Glomerular endothelial cell (primary cell): ENCODE measurements around the gene ABCB10. TPM values are rescaled to one million over a fixed set of nuclear protein-coding genes. Genes with fewer than 3 reads are reported as not detected.
"Not testable (repeated sequence)": the region's sequence is repeated elsewhere in the genome, so short reads cannot be mapped to it uniquely, and the experiment has no call there.

Source experiments
- DNase-seq: peaks from one replicate; pipeline ENCODE4 v3.0.0-alpha.2; 2011; ENCODE audit warnings: low read depth, low spot score; ENCODE audit errors: extremely low read depth
- total RNA-seq: library from RNA; depleted of rRNA; stranded (reverse); fragments of >200 nt; gene quantifications from 2 replicates; pipeline ENCODE4 v1.2.3, GENCODE V29; 2015

ABCB10 gene
- total RNA-seq, 1 donor from 2014 or later = 24.4 TPM

DNA sequence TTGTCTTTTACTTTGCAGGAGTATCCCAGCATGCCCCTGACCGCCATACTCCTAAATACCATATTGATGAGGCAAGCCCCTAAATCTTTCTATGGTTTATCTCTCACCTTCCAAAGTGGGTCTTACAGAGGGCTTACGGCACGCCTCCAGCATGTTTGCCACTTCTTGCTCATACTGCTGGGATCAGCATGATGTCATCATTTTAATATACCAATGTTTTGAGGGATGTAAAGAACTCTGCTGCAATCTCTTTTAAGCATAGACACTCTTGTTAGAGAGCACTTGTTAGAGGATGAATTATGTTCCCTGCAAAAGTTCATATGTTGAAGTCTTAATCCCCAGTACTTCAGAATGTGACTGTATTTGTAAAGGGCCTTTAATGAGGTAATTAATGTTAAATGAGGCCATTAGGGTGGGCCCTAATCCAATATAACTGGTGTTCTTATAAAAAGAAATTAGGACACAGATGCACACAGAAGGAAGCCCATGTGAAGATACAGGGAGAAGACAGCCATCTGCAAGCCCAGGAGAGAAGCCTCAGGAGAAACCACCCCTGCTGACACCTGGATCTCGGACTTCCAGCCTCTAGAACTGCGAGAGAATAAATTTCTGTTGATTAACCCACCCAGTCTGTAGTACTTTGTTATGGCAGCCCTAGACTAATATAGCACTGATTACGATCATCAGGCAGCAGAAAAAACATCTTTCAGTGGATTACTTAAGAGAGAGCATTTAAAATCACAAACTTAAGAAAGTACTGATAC lies 16.4 kb upstream of the ABCB10 start:
- DNase-seq = no peak

DNA sequence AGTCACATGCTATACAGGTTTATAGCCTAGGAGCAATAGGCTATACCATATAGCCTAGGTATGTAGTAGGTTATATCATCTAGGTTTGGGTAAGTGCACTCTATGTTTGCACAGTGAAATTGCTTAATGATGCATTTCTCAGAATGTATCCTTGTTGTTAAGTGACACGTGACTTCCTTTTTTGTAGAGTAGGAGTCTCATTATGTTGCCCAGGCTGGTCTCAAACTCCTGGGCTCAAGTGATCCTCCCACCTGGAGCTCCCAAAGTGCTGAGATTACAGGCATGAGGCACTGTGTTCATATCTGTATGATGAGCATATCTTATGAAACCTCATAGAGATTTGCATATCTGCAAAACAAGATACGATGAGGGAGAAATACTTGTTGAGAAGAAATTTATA lies 13.8 kb upstream of the ABCB10 start:
- DNase-seq = no peak

DNA sequence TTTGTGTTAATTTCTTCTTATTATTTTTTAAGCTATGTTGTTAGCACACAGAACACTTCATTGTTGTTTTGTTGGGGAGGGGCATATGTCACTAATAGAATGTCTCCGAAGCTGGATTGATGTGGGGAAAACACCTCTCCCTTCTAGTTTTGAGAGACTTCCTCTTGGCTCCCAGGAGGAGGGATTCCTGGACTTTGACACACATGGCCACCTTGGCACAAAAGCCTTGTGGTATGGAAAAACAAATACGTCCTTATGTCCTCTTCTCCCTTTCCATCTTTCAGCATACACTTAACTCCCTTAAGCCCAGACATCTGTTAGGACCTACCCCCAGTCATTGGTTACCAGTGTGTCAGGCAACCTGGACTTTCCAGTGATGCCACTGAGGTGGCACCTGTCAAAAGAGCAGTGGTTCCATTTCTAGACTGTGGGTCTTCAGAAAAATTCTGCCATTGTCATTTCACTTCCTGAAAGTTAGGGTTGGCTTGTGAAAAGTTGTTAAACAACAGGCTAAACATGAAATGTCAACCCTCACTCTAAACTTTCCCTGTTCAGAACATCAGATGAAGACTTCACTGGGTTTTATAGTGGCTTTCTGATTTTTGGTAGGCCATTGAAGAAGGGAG lies 12.5 kb upstream of the ABCB10 start:
- no peak for DNase-seq

DNA sequence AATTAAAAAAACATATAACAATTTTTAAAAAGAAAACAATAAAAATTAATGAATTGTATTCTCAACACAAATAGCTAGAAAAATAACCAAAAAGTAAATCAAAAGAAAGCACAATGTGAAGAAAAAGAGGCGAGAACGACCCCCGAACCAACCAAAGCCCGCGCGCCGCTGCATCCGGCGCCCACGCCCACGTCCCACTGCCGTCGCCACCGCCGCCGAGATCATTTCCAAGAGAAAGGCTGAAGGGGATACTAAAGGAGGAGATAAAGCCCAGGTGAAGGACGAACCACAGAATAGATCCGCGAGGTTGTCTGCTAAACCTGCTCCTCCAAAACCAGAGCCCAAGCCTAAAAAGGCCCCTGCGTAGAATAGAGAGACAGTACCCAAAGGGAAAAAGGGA lies 11.8 kb upstream of the ABCB10 start:
- DNase-seq = no peak

DNA sequence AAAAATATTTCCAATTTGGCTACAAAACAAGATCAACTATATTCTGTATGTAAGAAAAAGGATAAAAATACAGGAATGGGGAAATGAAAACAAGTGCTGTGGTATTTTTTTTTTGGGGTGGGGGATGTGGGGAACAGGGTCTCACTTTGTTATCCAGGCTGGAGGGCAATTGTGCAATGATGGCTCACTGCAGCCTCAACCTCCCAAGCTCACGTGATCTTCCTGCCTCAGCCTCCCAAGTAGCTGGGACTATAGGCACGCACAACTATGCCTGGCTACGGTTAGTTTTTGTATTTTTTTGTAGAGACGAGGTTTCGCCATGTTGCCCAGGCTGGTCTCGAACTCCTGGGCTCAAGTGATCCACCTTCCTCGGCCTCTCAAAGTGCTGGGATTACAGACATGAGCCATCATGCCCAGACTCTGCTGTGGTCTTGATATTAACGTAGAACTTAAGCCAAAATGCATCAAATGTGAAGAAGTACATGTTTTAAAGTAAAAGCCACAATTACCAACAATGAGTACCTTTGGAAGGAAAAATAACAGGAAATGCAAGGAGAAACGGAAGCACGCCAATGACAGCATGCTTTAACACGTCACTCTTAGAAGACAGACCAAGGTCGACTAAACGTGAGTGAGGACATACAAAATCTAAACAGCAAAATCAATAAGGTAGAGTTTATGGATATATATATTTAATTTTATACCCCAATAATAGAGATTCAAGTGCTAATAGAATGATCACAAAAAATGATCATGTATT lies 8.8 kb upstream of the ABCB10 start:
- peak; percentile 34 for DNase-seq

DNA sequence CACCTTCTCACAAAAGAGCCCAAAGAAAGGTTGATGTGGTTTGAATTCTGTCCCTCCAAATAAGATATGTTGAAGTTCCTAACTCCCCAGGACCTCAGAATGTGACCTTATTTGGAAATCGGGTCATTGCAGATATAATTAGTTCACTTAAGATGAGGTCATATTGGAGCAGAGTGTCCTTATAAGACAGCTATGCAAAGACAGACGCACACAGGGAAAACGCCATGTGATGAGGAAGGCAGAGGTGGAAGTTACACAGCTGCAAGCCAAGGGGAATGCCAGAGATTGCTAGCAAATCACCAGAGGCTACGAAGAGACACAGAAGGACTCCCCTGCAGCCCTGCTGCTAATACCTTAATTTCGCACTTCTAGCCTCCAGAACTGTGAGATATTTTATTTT lies 5.2 kb upstream of the ABCB10 start:
- DNase-seq = no peak

DNA sequence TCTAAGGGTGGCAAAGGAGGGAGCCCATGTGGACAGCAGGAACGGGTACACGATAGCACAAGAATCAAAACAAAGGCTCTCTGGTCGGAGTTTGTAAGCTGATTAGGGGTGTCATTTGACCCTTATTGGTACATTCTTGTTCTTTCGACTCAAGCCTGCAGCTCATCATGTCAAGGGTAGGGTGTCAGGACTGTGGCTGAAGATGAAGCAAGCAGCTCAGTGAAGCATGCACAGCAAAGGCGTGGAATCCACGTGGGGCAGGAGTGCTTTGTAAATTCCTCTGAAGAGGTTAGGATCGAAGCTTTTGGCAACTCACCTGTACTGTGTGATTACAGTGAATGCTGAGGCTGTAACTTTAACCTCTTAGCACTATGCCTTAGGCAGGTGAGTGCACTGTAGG lies 4.7 kb upstream of the ABCB10 start:
- no peak for DNase-seq

DNA sequence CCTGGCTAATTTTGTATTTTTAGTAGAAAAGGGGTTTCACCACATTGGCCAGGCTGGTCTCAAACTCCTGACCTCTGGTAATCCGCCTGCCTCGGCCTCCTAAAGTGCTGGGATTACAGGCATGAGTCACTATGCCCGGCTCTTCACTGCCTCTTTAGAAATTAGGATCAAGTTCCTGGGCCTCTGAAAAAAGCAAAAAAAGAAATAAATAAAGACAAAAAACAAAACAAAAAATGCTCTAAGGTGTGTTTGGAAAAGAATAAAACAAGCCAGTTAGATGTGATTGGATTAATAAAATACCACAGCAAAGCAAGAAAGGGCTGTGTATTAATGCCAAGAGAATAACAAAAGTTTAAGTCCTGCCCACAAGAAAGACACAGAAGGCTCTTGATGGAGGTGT lies 4.2 kb upstream of the ABCB10 start:
- DNase-seq = no peak

DNA sequence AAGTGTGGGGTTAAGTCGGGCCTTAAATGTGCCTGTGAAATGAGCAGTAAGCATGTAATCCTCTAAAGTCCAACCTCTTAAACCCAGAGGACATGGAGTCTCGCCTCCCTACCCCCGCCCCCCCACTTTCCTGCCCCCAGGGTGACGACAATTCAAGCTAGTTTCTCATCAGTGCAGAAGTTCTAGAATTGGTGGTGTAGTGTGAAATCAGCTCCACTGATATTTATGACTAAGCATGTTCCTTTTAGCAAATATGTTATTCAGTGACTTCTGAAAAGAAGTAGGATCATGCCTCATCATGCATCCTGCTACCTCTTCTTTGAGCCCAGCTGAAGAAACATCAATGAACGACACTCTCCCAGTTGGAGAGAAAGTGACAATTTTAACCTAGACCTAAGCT lies 2.6 kb upstream of the ABCB10 start:
- no peak for DNase-seq

DNA sequence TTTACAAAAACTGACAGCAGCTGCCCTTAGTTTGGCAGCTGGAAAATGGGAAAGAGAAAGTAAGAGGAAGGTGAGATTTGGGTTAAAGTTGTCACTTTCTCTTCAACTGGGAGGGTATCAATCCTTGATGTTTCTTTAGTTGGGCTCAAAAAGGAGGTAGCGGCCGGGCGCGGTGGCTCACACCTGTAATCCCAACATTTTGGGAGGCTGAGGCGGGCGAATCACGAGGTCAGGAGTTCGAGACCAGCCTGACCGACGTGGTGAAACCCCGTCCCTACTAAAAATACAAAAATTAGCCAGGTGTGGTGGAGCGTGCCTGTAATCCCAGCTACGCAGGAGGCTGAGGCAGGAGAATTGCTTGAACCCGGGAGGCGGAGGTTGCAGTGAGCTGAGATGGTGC lies 1.6 kb upstream of the ABCB10 start:
- DNase-seq = not testable (repeated sequence)

DNA sequence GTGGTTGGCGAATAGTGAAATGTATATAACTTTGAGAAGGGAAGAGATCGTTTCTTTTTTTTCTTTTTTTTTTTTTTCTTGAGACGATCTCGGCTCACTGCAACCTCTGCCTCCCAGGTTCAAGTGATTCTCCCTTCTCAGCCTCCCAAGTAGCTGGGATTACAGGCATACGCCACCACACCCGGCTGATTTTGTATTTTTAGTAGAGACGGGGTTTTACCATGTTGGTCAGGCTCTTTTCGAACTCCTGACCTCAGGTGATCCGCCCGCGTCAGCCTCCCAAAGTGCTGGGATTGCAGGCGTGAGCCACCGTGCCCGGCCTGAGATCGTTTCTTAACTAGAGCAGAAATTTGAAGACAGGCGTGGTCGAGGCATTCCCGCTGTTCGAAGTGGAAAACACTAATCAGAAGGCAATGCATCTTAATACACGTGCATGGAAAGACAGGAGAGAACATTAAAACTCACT lies 862 bp upstream of the ABCB10 start:
- DNase-seq = not testable (repeated sequence)

DNA sequence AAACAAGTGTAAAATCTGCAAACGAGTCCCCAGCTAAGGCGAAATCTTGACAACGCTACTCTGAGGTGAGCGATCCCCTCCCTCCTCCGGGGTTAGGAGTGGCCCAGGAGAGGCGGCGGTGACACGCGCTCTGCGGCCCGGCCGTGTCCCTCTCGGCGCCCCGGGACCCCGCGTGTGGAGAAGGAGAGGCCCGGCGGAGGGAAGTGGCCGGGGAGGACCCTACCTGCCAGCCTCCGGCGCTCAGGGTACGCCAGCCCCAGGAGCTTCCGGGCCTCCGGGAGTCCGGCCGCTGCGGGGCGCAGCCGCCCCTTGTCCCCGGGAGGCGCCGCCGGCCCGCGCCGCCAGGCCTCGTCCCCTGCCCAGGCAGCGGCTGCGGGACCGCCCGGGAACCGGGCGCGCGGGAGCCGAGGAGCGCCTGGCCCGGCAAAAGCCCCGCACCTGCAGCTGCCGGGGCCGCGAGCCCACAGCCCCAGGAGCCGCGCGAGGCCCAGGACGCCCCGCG lies 543 bp downstream of the ABCB10 start:
- DNase-seq = no peak

DNA sequence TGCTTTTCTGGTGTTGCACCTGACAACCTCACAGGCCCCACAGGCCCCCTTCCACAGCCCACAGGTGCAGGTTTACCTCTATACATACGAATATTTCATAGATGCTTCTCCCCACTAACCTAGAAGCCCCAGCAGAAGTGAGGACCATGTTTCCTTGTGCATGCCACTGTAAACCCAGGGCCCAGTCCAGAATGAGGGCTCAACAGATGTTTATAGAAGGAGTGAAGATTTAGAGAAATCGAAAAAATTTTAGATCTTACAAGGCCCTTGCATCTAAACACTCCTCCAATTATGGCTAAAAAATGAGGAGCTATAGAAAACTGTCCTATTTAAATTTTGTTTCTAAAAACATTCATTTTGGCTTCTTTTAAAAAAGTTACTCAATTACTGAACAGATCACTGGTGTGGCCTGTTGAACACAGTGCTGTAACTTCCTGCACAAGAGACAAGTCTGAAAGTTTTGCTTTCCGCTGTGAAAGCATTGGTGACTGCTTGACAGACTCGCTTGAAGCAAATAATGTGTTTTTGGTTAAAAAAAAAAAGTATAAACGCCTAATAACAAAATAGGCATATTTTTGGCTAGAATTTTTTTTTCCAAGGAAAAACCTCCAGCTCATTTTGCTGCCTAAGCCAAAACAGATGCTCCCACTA lies 1.2 kb downstream of the ABCB10 start:
- DNase-seq = no peak

DNA sequence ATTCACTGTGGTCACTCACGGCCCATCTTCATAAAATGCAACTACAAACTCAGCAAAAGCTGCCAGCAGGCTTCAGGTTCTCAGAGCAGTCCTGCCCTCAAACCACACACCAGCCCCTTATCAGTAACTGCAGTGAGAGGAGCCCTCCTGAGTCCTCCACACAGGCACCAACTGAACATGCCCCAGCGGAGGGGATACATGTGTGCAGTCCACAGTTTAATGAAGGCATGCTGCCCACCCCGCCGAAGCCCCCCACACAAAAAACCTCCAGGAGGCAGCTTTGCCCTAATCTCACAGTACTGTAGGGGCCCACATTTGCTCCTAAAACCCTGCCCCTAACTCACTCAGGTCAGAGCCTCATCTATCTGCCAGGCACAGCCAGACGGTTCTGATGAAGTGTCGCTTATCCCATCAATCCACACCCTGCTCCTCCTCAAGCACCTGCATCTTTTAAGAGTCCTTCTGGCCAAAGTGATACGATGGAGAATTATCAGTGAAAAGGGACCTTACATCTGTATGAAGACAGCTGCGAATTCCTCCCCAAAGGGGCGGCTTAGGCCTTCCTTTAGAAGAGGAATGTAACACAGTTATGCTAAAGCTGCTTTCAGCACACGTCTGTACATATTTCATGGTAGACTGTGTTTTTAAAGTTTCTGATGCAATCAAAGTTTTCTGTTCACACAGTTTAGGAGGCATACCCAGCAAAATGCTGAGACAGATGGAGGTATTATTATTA lies 3.5 kb downstream of the ABCB10 start:
- DNase-seq = no peak

DNA sequence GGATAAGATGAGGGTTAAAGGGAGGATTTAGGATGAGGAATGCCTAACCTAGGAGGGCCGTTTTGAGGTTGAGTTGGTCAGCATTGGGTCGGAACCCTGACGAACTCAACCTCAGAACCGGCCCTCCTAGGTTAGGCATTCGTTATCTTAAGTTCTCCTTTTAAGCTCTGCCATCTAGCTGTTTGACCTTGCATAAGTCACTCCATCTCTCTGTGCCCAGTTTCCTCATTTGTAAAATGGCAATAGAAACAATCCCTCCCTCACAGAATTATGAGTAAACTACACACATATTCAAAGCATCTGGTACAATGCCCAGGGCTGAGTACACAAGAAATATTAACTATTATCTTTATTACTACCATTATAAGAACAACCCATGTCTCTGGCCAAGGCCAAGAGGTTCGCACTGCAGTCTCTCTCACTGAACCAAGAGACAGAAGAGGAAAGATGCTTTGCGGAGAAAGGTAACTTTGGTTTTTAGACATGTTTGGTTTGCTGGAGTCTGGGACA lies 4.8 kb downstream of the ABCB10 start:
- DNase-seq = no peak

DNA sequence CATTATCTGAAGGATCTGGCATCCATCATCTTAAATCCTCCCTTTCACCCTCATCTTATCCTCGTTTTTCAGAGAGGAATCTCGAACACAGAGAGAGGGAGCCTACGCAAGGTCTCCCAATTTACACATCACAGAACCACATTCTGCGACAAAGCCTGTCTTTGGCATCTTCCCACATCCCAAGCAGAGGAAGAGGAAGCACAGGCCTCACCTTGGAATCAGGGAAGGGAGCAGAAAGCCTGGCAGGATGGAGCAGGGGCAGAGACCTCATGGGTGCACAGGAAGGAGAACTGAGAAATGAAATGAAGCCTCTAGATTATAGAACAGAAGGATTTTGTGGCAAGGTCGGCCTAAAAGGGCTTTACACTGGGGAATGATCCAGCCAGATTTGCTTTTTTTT lies 5.8 kb downstream of the ABCB10 start:
- no peak for DNase-seq

DNA sequence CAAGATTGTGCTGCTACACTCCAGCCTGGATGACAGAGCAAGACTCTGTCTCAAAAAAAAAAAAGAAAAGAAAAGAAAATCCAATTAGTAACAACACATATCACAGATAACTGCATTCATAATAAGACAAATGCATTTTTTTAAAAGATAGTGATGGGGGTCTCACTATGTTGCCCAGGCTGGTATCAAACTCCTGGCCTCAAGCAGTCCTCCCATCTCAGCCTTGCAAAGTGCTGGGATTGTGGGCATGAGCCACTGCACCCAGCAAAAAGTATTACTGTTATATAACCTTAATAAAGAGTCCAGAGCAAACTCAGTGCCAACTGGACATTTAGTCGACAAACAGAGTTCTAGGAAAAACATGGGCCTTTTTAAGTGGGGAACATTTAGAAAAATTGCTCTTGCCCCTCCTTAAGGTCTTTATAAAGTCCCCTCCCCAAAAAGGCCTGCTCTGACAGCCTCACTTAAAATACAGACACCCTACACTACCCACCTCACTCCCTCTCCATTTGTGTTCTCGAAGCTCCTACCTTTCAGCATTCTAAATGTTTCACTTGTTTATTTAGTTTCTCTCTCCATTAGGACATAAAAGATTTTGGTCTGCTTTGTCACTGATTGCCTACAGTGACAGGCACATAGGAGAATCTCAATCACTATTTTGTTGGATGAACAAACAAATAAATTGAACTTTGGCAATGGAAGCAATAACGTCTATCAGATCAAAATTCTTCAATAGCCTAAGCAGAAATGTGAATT lies 7.5 kb downstream of the ABCB10 start:
- no peak for DNase-seq

DNA sequence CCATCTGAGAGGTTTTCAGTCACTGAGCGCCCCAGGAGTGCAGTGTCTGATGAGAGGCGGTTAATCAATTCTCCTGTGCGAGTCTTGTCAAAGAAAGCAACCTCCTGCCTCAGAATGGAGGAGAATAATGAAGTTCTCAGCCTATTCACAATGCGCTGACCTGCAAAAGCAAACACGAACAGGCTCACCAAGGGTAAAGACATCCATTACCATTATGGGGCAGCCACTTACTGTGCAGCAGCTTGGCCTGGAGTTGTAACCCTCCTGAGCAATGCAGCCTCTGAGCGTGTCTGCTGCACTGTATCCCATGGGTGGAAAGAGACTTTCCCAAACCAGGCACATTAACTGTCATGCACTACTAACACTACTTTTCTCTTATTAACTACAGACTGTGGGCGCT lies 11.0 kb downstream of the ABCB10 start:
- DNase-seq = no peak

DNA sequence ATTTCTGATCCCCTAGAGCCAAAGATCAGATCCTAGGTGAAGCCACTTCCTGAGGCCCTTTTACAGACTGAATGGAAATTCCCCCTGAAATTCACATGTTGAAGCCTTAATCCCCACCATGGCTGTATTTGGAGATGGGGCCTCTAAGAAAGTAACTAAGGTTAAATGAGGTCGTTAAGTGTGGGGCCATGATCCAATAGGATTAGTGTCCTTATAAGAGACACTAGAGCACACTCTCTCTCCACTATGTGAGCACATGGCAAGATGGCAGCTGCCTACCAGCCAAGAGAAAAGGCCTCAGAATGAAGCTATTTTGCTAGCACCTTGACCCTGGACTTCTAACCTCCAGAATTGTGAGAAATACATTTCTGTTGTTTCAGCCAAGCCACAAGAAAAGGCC lies 13.9 kb downstream of the ABCB10 start:
- DNase-seq = no peak
